Measurements from ENCODE around the gene MCM7.

Gene MCM7

DNA sequence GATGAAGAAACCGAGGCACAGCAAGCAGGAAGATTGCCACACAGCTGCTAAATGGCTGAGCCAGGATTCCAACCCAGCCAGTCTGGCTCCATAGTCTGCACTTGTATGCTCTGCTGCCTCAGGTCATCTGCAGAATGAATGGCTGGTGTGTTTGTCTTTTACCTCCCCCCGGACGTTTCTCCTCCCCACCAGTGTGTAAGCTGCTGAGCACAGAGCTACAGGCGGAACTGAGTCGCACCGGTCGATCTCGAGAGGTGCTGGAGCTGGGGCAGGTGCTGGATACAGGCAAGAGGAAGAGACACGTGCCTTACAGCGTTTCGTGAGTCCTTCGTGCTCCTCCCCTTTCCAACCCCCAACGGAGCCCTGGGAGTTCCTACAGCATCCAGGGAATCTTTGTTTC, 20.9 kb upstream of the MCM7 start:
- DNase-seq: peak; percentile 87 to 94

DNA sequence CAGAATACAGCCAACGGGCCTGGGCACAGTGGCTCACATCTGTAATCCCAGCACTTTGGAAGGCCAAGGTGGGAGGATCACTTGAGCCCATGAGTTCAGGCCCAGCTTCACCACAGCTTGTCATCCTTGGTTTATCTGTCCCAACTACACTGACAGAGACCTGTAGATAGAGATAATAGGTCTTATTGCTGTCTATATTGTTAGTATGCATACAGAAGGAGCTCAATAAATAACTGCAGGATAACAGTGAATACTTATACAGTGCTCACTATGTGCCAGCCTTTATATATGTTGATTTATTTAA, 19.5 kb upstream of the MCM7 start:
- DNase-seq: no peak

DNA sequence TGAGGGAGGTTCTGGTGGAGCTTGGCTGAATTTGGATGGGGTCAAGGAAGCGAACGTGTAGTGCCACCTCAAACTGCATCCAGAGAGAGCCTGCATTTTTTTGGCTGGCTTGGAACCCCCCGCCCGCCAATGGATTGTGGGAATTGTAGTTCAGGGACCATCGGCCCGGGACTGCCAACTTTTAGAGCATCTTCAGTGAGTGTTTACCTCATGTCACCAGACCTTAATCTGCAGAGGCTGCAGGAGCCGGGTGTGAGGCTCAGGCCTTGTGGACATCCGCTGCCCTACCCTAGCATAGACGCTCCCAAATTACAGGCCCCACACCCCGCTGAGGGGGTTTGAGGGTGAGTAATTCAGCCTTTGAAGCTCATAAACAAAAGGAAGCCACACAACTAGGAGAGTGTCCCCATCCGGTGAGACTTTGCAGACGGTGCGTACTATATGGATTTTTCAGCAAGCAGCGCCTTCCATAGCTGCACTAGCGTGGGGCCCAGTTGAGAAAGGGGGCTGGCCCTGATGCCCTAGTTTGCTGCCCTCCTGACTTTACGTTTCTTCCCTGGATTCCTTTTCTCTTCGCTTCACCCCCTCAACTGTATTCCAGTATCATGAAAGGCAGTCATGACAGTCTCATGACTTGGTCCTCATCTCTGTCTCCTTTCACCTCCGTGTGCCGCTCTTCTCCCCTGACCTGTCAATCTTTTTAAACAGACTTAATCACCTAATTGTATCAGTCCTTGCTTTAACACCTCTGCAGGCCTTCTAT, 19.0 kb upstream of the MCM7 start:
- DNase-seq: no peak

DNA sequence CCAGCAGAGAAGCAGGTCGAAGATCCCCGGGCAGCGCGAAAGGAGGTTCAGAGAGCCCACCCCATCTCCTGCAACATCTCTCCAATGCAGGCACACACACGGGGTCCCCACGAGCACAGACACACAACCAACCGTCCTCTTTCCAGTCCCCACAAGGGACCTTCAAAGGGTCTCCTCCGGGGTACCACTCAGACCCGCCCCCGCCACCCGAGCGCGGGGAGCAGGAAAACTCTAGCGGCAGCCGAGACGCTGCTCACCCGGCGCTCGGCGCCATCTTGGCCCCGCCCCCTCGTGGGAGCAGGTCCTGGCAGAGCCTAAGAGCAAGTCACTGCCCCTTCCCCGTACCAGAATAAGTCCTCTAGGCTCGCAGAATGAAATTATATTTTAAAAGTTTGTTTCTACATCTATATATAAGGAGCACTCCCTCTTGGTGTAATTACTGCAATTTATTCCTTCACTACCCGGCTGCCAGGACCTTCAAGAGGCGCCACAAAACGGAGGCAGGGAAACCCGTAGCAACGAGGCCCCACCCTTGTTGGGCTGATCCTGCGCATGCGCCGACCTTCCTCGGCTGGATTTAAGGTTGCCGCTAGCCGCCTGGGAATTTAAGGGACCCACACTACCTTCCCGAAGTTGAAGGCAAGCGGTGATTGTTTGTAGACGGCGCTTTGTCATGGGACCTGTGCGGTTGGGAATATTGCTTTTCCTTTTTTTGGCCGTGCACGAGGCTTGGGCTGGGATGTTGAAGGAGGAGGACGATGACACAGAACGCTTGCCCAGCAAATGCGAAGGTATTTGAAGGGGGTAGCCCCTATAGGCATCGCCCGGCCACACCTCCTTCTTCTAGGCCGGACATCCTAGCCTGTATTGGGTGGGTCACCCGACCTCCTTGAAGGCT, 18.1 kb upstream of the MCM7 start, which contains the start of the genes CNPY4 and TAF6:
Gene CNPY4, plus strand, starts transcription at position 563 of the 898 bp plus-strand sequence. Its CDS starts 111 bp downstream, at position 674.
Gene TAF6, minus strand, starts transcription at position 287 of the 898 bp plus-strand sequence. CDS start 5,149 bp downstream, outside the sequence.
- peak; percentile 93 to 97 for DNase-seq

DNA sequence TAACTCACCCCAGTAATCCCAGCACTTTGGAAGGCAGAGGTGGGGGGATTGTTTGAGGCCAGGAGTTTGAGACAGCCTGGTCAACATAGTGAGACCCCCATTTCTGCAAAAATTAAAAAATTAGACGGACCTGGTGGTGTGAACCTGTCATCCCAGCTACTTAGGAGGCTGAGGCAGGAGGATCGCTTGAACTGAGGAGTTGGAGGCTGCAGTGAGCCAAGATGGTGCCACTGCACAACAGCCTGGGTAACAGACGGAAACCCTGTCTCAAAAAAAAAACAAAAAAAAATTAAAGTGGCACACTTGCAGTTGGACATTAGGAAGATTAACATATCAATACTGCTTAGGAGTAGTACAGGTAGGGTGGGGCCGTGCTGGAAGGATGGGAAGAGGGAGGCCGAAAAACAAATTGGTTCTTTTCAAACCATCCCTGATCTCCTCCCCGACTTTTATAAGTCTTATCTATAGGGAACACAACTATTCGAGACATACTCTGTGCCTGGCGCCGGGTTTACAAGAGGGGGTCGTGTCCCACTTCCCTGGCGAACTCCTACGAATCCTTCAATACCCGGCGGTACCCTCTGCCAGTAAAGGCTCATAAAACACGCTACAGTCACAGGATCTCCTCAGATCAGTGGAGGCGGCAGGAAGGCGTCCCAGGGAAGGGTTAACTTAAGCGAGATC, 17.3 kb upstream of the MCM7 start:
- DNase-seq: no peak

DNA sequence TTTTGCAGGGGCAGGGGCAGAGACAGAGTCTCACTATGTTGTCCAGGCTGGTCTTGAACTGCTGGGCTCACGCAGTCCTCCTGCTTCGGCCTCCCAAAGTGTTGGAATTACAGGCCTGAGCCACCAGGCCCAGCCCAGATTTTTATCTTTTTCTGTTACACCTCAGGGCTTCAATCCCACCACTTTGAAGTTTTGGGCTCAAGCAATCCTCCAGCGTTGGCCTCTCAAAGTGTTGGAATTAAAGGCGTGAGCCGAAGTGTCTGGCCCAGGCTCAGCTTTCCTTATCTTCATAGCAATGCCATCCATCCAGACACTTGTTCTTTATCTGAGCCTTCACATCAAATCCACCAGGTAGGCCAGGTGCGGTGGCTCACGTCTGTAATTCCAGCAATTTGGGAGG, 13.8 kb upstream of the MCM7 start:
- no peak for DNase-seq

DNA sequence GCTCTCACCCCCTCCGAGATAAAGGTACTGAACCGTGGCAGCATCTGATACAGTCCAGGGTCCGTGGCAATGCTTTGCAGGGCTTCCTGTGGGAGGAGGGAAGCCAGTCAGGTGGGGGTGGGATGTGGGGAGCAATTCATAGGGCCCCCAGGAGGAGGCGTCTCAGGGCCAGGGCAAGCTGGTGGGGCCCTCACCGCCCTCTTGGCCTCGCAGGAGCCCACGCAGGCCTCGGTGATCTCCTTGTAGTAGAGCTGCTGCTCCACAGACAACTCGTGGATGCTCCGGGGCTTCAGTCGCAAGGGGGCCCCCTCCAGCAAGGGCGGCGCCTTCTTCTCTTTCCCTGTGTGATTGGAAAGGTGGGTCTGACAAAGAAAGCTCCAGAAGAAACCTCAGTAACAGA, 10.7 kb upstream of the MCM7 start:
- DNase-seq: no peak

DNA sequence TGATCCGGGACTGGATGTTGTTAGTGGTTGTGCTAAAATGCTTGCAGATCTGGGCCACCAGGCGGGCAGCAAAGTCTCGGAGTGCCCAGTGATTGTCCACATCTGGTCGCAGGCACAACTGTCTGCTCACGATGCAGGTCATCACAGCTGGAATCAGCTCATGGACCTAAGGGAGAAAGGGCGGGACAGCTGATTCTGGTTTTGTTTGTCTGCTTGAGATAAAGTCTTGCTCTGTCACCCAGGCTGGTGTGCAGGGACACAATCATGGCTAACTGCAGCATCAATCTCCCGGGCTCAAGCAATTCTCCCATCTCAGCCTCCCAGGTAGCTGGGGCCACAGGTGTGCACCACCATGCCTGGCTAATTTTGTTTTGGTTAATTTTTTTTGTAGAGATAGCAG, 10.0 kb upstream of the MCM7 start:
- DNase-seq: no peak

DNA sequence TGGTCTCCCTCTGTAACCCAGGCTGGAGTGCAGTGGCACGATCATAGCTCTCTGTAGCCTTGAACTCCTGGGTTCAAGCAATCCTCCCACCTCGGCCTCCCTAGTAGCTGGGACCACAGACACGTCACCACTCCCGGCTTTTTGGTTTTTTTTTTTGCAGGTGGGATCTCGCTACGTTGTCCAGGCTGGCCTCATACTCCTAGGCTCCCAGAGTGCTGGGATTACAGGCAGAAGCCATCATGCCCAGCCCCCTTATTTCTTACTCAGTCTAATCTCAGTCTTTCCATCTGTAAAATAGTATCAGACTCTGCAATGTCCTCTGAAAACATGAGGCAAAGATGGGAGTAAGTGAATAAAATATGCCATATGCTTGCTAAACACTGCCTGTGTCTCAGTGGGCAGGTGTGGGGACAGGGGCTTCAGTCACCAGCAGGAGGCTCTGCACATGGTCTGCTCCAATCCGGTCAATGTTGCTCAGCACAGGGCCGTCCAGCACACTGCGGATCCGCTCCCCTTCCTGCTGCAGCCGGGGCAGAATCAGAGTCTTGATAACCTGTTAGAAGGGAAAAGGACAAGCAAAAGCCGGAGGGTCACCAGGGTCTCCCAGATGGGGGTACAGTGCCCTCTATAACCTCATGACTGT, 8.4 kb upstream of the MCM7 start:
- DNase-seq: no peak

DNA sequence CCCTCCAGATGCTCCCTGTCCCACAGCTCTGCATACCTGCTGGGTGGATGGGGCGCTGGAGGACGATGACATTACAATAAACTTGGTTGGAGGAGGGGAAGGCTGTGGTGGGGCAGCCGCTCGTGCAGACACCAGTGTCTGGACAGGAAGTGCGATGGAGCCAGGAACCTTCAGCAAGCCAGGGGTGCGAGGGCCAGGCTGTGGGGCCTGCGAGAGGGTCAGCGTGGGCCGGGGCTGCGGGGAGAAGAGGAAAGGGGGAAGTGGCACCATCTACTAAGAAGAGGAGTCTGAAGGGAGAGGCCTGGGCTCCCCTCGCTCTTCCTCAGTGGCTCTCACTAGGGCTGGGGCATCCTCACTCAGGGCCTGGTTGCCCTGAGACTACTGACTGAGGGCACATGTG, 6.7 kb upstream of the MCM7 start:
- no peak for DNase-seq

DNA sequence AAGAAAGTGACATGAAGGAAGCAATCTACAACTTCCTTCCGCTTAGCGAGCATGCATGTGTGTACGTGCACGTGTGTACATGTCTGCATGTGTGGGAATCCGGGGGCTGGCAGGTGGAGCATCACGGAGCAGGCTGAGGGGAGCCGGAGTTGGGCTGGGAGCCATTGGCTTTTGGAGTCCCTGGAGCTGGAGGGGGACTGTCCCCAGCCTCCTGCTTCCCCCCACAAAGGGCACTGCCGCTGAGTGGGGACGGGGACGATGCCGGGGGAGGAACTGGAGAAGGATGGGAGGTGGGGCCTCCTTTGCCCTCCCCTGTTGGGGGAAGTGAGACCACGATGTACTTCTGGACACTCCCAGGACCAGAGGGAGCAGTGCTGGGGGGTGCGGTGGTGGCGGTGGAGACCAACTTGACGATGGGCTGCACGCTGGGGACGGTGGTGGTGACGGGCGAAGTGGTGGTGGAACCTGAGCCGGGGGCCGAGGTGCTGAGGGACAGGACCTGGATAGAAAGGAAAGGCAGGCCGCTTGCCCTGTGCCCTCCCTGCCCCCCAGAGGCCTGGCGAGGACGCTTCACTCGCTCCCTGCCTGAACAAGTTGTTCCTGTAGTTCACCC, 6.0 kb upstream of the MCM7 start:
- DNase-seq: no peak

DNA sequence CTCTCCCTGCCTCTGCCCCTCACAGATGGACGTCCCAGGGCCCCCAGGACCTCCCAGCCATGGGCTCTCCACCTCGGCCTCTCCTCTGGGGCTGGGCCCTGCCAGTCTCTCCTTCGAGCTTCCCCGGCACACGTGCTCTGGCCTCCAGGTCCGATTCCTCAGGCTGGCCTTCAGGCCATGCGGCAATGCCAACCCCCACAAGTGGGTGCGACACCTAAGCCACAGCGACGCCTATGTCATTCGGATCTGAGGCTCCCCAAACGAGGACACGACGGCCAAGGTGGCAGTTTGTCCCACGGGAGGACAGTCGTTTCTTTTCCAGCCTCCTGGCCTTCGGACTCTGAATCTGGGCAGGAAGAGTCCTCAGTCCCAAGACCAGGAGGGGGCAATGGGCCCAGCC, 5.4 kb upstream of the MCM7 start:
- DNase-seq: no peak

DNA sequence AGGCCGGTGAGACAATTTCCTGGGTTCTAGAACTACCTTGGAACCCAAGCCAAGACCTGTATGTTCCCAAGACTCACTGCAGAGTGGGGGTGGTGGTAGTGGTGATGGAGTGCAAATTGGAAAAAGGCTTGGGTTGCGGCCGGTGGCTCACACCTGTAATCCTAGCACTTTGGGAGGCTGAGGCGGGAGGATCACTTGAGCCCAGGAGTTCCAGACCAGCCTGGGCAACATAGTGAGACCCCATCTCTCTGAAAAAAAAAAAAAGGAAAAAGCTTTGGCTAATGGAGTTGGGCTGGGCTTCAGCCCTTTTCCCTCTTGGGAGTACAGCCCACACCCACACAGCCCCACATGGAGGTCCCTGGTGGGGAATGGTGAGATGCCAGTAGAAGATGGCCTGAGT, 4.3 kb upstream of the MCM7 start:
- DNase-seq: no peak

DNA sequence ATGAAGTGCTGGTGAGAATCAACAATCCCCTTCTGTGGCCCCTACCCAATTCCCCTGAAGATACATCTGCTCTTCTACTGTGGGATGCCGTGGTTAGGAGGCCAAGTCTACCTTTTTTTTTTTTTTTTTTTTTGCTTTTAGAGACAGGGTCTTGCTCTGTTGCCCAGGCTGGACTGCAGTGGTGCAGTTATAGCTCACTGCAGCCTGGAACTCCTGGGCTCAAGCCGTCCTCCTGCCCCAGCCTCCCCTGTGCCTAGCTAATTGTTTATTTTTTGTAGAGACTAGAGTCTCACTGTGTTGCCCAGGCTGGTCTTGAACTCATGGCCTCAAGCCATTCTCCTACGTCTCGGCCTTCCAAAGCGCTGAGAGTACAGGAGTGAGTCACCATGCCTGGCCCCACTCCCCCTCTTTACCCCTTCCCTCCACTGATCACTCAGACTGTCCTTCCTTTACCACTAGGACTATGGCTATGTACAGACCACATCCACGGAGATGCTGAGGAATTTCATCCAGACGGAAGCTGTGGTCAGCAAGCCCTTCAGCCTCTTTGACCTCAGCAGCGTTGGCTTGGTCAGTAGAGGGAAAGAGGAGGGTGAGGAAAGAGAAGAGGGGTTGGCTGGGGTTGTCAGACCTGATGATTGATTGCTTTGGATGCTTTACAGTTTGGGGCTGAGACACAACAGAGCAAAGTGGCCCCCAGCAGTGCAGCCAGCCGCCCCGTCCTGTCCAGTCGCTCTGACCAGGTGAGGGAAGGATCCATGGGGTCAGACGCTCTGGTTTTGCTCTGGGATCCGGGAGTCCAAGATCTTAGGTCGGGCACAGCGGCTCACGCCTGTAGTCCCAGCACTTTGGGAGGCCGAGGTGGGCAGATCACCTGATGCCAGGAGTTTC, 2.0 kb upstream of the MCM7 start:
- no peak for DNase-seq

DNA sequence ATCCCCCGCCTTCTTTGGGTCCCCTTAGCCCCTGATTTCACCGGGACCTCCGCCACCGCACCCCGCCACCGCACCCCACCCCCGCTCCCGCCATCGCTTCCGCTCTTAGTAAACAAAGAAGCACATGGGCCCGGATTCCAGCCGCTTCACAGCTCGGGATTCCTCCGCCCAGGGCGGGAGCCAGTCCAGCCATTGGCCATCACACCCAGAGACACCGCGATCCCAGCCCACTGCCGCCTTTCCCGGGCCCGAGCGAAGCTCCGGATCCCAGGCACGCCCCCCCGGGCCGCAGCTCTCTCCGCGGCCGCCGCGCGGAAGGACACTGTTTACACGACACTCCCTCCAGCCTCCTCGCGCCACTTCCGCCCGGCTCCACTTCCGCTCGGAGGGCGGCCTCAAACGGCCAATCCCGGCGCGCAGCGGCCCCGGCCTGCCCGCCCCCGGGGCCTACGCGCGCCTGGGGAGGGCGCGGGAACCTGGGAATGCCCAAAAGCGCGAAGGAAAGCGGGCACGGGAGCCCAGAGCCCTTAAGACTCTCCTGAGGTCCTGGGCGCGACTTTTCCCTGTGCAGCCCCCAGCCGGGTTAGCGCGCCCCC, 679 bp downstream of the MCM7 start:
- peak; percentile 81 to 88 for DNase-seq

DNA sequence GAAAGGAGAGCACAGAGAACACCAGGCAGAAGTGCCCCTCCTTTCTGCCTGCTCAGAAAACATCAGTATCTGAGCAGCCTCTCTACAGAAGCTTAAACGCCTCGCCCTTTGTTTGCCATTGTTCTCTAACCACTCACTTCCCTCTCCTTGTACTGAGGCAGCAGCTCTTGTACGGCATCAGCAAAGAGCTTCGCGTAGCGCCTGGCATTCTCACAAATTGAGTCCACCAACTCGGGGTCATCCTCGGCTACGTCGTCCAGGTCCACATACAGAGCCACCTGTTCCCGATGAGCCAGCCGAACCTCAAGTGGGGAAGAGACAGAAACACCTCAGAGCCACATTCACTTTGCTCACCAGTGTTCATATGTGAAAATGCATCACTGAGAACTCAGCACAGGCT, 1.7 kb downstream of the MCM7 start:
- no peak for DNase-seq

DNA sequence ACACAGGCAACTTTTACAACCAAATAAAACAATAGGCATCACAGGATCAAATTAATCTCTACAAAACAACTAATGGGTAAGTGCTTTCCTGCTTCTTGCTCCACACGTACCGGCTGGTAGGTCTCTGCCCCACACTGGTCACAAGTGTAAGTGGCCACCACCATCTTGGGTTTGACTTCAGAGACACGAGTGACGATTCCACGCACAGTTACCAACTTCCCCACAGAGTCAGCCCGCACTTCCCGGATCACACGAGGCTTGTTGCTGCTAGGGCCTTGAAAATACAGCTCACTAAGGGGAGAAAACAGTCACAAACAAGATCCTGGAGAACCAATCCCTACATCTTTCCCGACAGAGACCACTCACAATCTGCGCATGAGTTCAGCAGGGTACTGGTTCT, 2.3 kb downstream of the MCM7 start:
- DNase-seq: no peak

DNA sequence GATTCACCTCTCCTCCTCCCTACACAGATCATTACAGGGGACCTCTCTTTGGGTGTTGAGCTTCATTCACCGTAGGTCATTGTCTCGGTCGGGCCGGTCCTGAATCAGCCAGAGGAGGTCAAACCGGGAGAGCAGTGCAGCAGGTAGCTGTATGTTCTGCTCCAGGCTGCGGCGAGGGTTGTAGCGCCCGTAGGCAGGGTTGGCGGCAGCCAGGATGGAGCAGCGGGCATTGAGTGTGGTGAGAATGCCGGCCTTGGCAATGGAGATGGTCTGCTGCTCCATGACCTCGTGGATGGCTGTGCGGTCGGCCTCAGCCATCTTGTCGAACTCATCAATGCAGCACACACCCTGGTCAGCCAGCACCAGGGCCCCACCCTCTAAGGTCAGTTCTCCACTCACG, 5.5 kb downstream of the MCM7 start:
- no peak for DNase-seq

DNA sequence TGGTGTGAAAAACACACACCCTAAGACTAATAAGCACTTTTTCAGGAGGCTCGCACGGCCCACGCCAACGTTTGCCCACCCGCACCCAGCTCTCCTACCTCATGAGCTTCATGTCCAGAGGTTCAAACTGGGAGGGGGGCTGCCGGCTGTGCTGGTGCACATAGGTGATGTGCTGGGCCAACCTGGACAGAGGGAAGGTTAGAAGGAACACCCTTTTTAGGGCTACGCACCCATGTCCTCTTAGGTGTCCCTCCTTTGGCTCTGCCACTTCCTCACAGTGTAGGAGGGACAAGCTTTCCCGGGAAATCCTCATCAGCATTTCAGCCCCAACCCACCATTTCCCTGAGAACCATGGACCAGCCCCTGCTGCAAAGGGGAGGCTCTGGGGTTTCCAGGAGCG, 5.9 kb downstream of the MCM7 start:
- DNase-seq: no peak

DNA sequence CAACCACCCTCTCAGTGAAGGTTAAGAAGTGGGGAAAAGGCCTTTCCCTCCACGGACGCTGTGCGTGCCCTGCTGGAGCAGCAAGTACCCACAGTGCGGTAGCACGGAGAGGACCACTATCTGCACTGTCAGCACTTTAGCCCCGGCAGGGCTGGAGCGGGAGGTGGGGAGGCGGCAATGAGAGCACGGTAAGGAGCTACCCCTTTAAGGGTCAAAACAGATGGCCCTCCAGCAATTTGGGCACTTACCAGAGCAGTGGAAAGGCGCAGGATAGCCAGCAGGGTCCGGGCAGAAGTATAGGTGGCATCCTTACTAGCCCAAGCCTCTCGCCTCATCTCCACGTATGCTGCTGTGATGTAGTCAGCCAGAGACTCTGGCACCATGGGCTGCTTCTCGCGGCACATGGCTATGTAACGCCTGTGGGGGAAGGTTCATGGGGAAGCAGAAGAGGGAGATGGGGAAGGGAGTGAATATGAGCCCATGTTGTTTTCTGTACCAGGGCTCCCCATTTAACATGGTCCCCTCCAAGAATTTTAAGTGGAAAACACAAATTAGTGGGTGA, 7.2 kb downstream of the MCM7 start:
- DNase-seq: no peak

DNA sequence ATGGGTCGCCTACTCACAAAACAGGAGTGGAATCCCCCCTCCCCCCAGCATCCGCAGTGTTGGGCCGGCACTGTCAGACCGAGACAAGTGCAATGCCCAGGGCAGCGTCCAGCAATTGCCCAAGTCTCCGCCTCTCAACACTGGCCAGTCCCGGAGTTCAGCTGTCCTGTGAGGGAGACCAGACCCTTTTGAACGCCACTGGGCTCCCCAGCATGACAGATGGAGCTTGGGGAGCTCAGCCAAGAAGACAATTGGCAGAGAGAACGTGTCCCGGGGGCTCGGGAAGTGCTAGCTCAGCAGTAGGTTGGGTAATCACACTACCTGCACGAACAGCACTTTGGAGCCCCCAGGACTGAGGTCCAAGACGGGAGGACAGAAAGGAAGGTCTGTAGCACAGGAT, 7.7 kb downstream of the MCM7 start:
- DNase-seq: no peak
